GM12891 (cell line): ENCODE measurements around the gene SKOR1.
A peak's percentile ranks its signal among the peaks of the same experiment; 100 is the strongest.

ENCODE experiments used
- POLR2A ChIP-seq: IDR thresholded peaks from 2 replicates; pipeline ENCODE4 v1.6.1; 2011; ENCODE audit warnings: low read depth, low read length, control low read depth
- POLR2AphosphoS5 ChIP-seq: IDR thresholded peaks from 2 replicates; pipeline ENCODE4 v1.6.1; 2011; ENCODE audit warnings: low read depth, low read length, control low read depth
- POU2F2 ChIP-seq: IDR thresholded peaks from 2 replicates; pipeline ENCODE4 v1.6.1; 2011; ENCODE audit warnings: low read depth, mild to moderate bottlenecking, control low read depth, low read length, moderate library complexity
- SPI1 ChIP-seq: IDR thresholded peaks from 2 replicates; pipeline ENCODE4 v1.6.1; 2011; ENCODE audit warnings: low read depth, low read length, control low read depth

DNA sequence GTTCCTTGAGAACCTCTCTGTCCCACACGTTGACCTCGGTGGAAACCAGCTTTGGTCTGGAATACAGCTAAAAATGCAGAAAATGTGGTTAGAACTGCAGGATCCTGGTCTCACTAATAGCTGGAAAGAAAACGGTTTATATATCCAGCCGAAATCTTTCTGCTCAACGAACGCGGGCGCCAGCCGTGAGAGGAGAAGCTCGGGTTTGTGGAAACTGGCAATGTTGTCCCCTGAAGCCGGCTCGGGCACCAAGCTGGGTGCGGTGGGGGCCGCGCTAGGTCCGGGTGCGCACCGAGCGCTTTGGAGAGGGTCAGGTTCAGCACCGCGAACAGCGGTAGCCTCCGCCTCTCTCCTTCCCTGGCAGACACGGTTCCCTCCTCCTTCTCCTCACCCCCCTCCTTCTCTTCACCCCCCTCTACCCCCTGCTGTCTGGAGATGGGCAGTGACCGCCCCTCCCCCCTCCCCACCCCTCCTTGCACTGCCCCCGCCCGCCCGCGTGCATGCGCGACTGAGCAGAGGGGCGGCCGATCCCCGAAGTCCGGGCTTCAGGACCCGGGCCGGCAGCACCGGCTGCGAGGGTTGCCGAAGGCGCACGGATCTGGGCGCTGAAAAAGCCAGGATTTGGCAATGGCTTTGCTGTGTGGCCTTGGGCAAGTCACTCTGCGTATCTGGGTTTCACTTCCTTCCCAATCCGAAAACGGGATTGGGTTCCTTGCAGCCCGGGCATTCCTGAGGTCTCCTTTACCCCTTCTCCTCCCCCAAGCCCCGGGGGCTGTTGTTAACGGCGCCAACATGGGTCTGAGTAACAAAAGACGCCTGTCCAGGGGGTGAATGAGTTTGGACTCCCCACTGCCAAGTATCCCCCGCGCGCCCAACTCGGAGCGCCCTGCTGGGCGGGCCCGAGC lies at the start of gene SKOR1:
- no peak for TF ChIP-seq POLR2AphosphoS5
- TF ChIP-seq POLR2A = no peak
- TF ChIP-seq POU2F2 = no peak
- peak; percentile 52; the same call in 1 of the 2 replicates for TF ChIP-seq SPI1
